GM19239 (cell line): ENCODE results near the gene MYOZ3.
A peak's percentile ranks its signal among the peaks of the same experiment; 100 is the strongest.

Experiments used
- DNase-seq: peaks from one replicate; pipeline ENCODE4 v3.0.0; 2011; ENCODE audit warnings: low spot score; ENCODE audit not compliant: insufficient read length
- FAIRE-seq: peaks from 2 replicates; lab custom pipeline; 2011; peaks lifted over from hg19 to GRCh38; lab: Jason Lieb, UNC

Gene MYOZ3

GRCh38 chr5:150655221-150655620 lies 5.8 kb upstream of the MYOZ3 start:
- FAIRE-seq (no peak), DNase-seq (no peak)

GRCh38 chr5:150656191-150657132 lies 4.6 kb upstream of the MYOZ3 start:
- FAIRE-seq, result no peak
- DNase-seq, result peak; percentile 95

GRCh38 chr5:150658121-150658520 lies 2.9 kb upstream of the MYOZ3 start:
- FAIRE-seq, result no peak
- DNase-seq, result no peak

GRCh38 chr5:150658699-150659265 lies 2.3 kb upstream of the MYOZ3 start:
- no peak for FAIRE-seq

GRCh38 chr5:150659360-150660107 lies 1.5 kb upstream of the MYOZ3 start:
- FAIRE-seq (no peak), DNase-seq (no peak)

More at GRCh38 chr5:150658699-150659265, 2.3 kb upstream of the MYOZ3 start:
- DNase-seq, result no peak

- FAIRE-seq (no peak), DNase-seq (no peak)
Measured at GRCh38 chr5:150660108-150660831, 781 bp upstream of the MYOZ3 start.

- FAIRE-seq, result no peak
- no peak for DNase-seq
Measured at GRCh38 chr5:150661821-150662596, 958 bp downstream of the MYOZ3 start.

GRCh38 chr5:150662731-150663516 lies 1.9 kb downstream of the MYOZ3 start:
- FAIRE-seq, result no peak

GRCh38 chr5:150663936-150664335 lies 2.9 kb downstream of the MYOZ3 start:
- FAIRE-seq, result no peak
- DNase-seq, result no peak

More at GRCh38 chr5:150662731-150663516, 1.9 kb downstream of the MYOZ3 start:
- DNase-seq, result no peak

GRCh38 chr5:150665044-150665443 lies 4.0 kb downstream of the MYOZ3 start:
- DNase-seq, result no peak
- no peak for FAIRE-seq

GRCh38 chr5:150670275-150670947 lies 9.4 kb downstream of the MYOZ3 start:
- FAIRE-seq (no peak), DNase-seq (no peak)

- no peak for FAIRE-seq
- no peak for DNase-seq
Measured at GRCh38 chr5:150670948-150671310, 9.9 kb downstream of the MYOZ3 start.

GRCh38 chr5:150671509-150672236 lies 10.6 kb downstream of the MYOZ3 start:
- FAIRE-seq (no peak), DNase-seq (no peak)

GRCh38 chr5:150672237-150672883 lies 11.3 kb downstream of the MYOZ3 start:
- FAIRE-seq, result no peak
- no peak for DNase-seq

- FAIRE-seq (no peak), DNase-seq (no peak)
Measured at GRCh38 chr5:150672884-150673275, 11.8 kb downstream of the MYOZ3 start.

GRCh38 chr5:150674341-150674821 lies 13.3 kb downstream of the MYOZ3 start:
- no peak for DNase-seq
- no peak for FAIRE-seq

- FAIRE-seq, result no peak
- DNase-seq, result no peak
Measured at GRCh38 chr5:150675069-150675468, 14.0 kb downstream of the MYOZ3 start.
